ENCODE results near the gene SMG5. TPM values are rescaled to one million over a fixed set of nuclear protein-coding genes. Genes with fewer than 3 reads are reported as not detected.

Gene SMG5
- total RNA-seq, 4 donors from 2014 or later, result 70.1 to 139 (median 103) TPM

DNA sequence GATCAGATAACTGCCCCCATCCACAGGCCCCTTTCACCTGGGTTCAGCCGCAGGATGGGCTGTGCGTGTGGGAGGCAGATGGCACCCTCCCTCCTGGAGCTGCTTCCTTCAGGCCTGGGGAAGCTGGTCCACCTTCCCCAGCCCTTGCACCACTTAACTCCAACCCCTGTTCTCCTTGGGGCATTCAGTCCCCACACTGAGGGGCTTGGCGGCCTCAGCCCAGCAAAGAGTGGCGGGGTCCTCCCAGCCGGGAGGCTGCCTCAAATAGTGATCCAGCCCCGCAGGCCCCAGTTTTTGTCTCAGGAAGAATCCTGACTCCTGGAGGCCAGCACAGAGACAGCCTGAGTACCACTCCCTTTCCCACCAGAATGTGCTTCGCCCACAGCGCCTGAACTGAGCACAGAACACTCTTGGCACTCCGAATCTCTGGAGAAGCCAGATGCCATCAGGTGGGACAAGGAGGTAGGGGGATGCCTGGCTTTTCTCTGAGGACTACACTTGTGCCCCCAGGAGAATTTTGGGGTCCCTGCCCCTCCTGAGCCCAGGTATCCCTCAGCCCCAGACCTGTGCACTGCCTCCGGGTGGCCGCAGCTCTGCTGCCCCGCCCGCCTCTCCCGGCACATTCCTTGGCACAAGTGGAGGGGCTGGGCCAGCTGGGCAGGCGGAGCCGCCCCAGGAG is 35.7 kb downstream of the SMG5 start:
- no peaks in the 10 kb centered on the region for H3K27me3 ChIP-seq
- no peak overlapping the region for H3K27ac ChIP-seq
- no peak overlapping the region for H3K4me3 ChIP-seq
- peak in 1 of 3 donors; percentile 48 for DNase-seq
- peaks cover 0 to 34% (median 0%) of the 10 kb centered on the region in 3 donors for H3K36me3 ChIP-seq
- peaks cover 0 to 24% (median 11%) of the 10 kb centered on the region in 4 donors for H3K4me1 ChIP-seq
- no peaks in the 10 kb centered on the region for H3K9me3 ChIP-seq
- TF ChIP-seq, protein P1, sequence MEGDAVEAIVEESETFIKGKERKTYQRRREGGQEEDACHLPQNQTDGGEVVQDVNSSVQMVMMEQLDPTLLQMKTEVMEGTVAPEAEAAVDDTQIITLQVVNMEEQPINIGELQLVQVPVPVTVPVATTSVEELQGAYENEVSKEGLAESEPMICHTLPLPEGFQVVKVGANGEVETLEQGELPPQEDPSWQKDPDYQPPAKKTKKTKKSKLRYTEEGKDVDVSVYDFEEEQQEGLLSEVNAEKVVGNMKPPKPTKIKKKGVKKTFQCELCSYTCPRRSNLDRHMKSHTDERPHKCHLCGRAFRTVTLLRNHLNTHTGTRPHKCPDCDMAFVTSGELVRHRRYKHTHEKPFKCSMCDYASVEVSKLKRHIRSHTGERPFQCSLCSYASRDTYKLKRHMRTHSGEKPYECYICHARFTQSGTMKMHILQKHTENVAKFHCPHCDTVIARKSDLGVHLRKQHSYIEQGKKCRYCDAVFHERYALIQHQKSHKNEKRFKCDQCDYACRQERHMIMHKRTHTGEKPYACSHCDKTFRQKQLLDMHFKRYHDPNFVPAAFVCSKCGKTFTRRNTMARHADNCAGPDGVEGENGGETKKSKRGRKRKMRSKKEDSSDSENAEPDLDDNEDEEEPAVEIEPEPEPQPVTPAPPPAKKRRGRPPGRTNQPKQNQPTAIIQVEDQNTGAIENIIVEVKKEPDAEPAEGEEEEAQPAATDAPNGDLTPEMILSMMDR (IDR thresholded peaks at IDR 0.05), result no peak
- no peak for TF ChIP-seq POLR2A (IDR thresholded peaks at IDR 0.05)

DNA sequence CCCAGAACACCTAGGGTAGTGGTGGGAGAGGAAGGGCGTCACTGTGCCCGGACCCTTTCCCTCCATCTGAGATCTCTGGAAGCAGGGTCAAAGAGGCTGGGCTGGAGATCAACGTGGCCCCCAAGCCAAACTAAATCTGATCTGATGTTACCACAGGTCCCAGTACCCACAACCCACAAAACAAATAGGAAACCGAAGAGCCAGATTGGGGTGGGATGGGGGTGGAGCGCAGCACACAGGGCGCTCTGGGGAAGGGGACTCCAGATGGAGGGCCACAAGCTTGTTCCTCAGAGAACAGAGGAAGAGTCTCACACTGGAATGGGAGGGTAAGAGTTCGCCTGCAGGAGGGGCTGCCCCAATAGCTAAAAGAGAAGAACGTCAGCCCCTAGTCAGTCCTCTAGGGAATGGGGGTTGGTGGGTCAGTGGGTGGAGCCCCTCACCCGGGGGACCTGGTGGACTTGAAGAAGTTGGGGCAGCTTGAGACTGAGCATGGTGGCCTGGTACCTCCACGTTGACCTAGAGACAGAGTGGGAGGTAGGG is 36.3 kb downstream of the SMG5 start:
- Histone ChIP-seq H3K9me3 (no peaks in the 10 kb centered on the region), H3K4me3 (peak overlapping the region in 3 of 4 donors; percentile 39 to 53 (median 50)), H3K27me3 (no peaks in the 10 kb centered on the region), H3K27ac (no peak overlapping the region), H3K4me1 (peaks cover 0 to 24% (median 11%) of the 10 kb centered on the region in 4 donors), H3K36me3 (peaks cover 0 to 28% (median 0%) of the 10 kb centered on the region in 3 donors)
- no peak for DNase-seq
- TF ChIP-seq, protein P1 (IDR thresholded peaks at IDR 0.05), result no peak
- TF ChIP-seq POLR2A (IDR thresholded peaks at IDR 0.05), result no peak

GRCh38 chr1:156245451-156246232 is 37.0 kb downstream of the SMG5 start:
- Histone ChIP-seq H3K36me3 (peaks cover 0 to 22% (median 0%) of the 10 kb centered on the region in 3 donors), H3K4me3 (peak overlapping the region; percentile 28 to 53 (median 44)), H3K27ac (no peak overlapping the region), H3K27me3 (no peaks in the 10 kb centered on the region), H3K4me1 (peaks cover 0 to 24% (median 11%) of the 10 kb centered on the region in 4 donors), H3K9me3 (no peaks in the 10 kb centered on the region)
- no peak for TF ChIP-seq POLR2A (IDR thresholded peaks at IDR 0.05)
- TF ChIP-seq, protein P1 (IDR thresholded peaks at IDR 0.05), result no peak
- DNase-seq, result peak; percentile 25 to 58 (median 56)

- H3K4me3 ChIP-seq, result no peak overlapping the region
- H3K27ac ChIP-seq, result no peak overlapping the region
- H3K36me3 ChIP-seq, result peaks cover 0 to 20% (median 0%) of the 10 kb centered on the region in 3 donors
- H3K27me3 ChIP-seq, result no peaks in the 10 kb centered on the region
- TF ChIP-seq, protein P1 (IDR thresholded peaks at IDR 0.05), result no peak
- no peak for TF ChIP-seq POLR2A (IDR thresholded peaks at IDR 0.05)
- no peaks in the 10 kb centered on the region for H3K9me3 ChIP-seq
- no peak for DNase-seq
- peaks cover 0 to 24% (median 11%) of the 10 kb centered on the region in 4 donors for H3K4me1 ChIP-seq
These were observed 37.9 kb downstream of the SMG5 start for GRCh38 chr1:156244712-156245111.

DNA sequence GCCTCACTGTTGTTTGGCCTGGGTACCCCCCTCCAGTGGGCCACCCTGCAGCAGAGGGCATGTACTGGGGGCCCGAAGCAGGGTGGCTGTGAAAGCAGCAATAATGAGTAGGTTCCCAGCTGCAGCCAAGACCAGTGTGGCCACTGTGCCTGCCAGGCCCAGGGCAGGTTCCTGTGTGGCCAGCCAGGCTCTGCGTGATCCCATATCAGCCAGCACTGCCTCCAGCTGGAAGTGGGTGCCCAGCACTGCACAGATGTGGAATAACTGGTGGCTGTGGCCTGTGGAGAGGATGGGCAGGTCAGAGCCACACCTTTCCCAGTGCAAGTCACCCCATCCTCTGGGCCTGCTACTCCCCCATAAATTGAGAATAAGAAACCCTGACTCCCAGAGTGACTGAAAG is 38.5 kb downstream of the SMG5 start:
- Histone ChIP-seq H3K27ac (no peak overlapping the region), H3K4me1 (peaks cover 0 to 24% (median 11%) of the 10 kb centered on the region in 4 donors), H3K36me3 (peaks cover 0 to 20% (median 0%) of the 10 kb centered on the region in 3 donors), H3K9me3 (no peaks in the 10 kb centered on the region), H3K27me3 (no peaks in the 10 kb centered on the region), H3K4me3 (no peak overlapping the region)
- no peak for TF ChIP-seq POLR2A (IDR thresholded peaks at IDR 0.05)
- TF ChIP-seq, protein P1 (IDR thresholded peaks at IDR 0.05), result no peak
- DNase-seq, result no peak
